ENCODE results near the gene TMEM54. TPM values are rescaled to one million over a fixed set of nuclear protein-coding genes. Genes with fewer than 3 reads are reported as not detected.

The TMEM54 gene
- total and polyA plus RNA-seq, 2 of the 13 experiments (the other 11 are each of a cell fraction or from before 2014, with no cell fraction given) = 2.5 to 2.9 TPM

DNA sequence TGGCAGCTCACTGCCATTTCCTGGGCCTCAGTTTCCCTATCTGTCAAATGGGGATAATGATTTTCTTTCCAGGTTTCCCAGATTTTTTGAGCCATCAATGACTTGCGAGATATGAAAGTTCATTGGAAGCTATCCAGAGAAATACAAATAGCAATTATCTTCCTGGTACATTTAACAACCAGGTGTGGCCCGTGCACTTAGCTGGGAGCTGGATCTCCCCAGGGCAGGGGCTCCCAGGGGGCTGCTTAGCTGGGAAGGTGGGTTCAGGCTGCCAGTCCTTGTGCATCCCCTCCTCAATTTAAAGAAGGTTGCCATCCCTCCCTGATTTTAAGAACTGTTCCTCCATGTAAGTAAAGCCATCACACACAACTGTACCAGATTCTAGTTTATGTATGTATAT is 3.6 kb upstream of the TMEM54 start:
- intact Hi-C loops (cut with micrococcal nuclease; ENCODE audit: unreplicated experiment) = no loop called here
- no peak for TF ChIP-seq THAP7 (CRISPR knock-in tag; IDR thresholded peaks at IDR 0.05)
- no peak for TF ChIP-seq ARNT2 (CRISPR knock-in tag; IDR thresholded peaks at IDR 0.05; ENCODE audit: low read depth)
- TF ChIP-seq ISL2 (CRISPR knock-in tag; IDR thresholded peaks at IDR 0.05) = no peak
- no peak for TF ChIP-seq NFRKB (IDR thresholded peaks at IDR 0.05)
- TF ChIP-seq SIN3A (IDR thresholded peaks at IDR 0.05; ENCODE audit: borderline replicate concordance, low read depth, low read length) = no peak
- TF ChIP-seq ZNF33A (CRISPR knock-in tag; IDR thresholded peaks at IDR 0.05; ENCODE audit: borderline replicate concordance) = no peak
- TF ChIP-seq HMGXB3 (CRISPR knock-in tag; IDR thresholded peaks at IDR 0.05; ENCODE audit: borderline replicate concordance) = no peak
- TF ChIP-seq RFX3 (CRISPR knock-in tag; IDR thresholded peaks at IDR 0.05) = no peak
- no peak for TF ChIP-seq ATF7-NPFF (CRISPR knock-in tag; IDR thresholded peaks at IDR 0.05; ENCODE audit: low read depth)
- TF ChIP-seq RBM39 (IDR thresholded peaks at IDR 0.05; ENCODE audit: low read depth, low read length, poor library complexity, severe bottlenecking) = no peak
- no peak for TF ChIP-seq NBN (conservative IDR thresholded peaks at IDR 0.05)
- no peak for TF ChIP-seq TMF1 (CRISPR knock-in tag; IDR thresholded peaks at IDR 0.05; ENCODE audit: low read depth)
- TF ChIP-seq ISX (CRISPR knock-in tag; conservative IDR thresholded peaks at IDR 0.05) = no peak
- no peak for TF ChIP-seq THAP8 (CRISPR knock-in tag; IDR thresholded peaks at IDR 0.05; ENCODE audit: borderline replicate concordance)
- TF ChIP-seq E2F5 (CRISPR knock-in tag; conservative IDR thresholded peaks at IDR 0.05) = no peak
- 0 out of 2 replicates have a peak, but pooled peaks cover 7% of the 10 kb centered on the region for H3K4me1 ChIP-seq (ENCODE audit: insufficient read depth, low read length)
- no peaks in the 10 kb centered on the region for H4K20me1 ChIP-seq (ENCODE audit: insufficient read depth, low read length)
- DNase-seq (ENCODE audit: low spot score) (no peak), FAIRE-seq (no peak), ATAC-seq (no peak)
- no TSS peak for BruUV-seq (replicated peaks)
- no peak overlapping the region for H3K4me3 ChIP-seq (replicated peaks in 1 of 3; ENCODE audit: insufficient read depth in 1 of 3, low read depth in 2 of 3, low read length in 3 of 3)
- H3K9ac ChIP-seq (ENCODE audit: insufficient read depth, low read depth, low read length) = no peak overlapping the region
- H3K27ac ChIP-seq (ENCODE audit: extremely low read length, insufficient read depth, low read length) = no peak overlapping the region
- H3K79me2 ChIP-seq (ENCODE audit: insufficient read depth, low read length) = no peaks in the 10 kb centered on the region
- no peak overlapping the region for H3K4me2 ChIP-seq (ENCODE audit: low read depth, low read length)
- CTCF ChIA-PET (ENCODE audit: low intra/inter-chr PET ratio, low total read pairs) = no interaction called here
- peaks cover 4 to 28% of the 10 kb centered on the region in 2 experiments for H3K27me3 ChIP-seq (ENCODE audit: control insufficient read depth in 1 of 2, insufficient read depth in 2 of 2, low read length in 2 of 2)
- 13% methylated on average over 2 of the region's 2 CpGs for WGBS (ENCODE audit: low lambda C conversion rate)
- no peaks in the 10 kb centered on the region for H3K9me3 ChIP-seq (ENCODE audit: low read length)
- no peaks in the 10 kb centered on the region for H3K36me3 ChIP-seq (replicated peaks in 1 of 2; ENCODE audit: control insufficient read depth in 1 of 2, insufficient read depth in 2 of 2, low read length in 2 of 2)
- no peak overlapping the region for H2AFZ ChIP-seq (ENCODE audit: low read length)
- in situ Hi-C loops (cut with HindIII; ENCODE audit: extremely low pct_ligation_motif_present, low pct_unique_long_range_greater_than_20kb) = no loop called here
- POLR2A ChIA-PET = no interaction called here
